CD8-positive, alpha-beta memory T cell (primary cell): ENCODE data around the gene FBXW7. TPM values are rescaled to one million over a fixed set of nuclear protein-coding genes. Genes with fewer than 3 reads are reported as not detected.
A peak's percentile ranks its signal among the peaks of the same experiment; 100 is the strongest.

Source experiments
- CTCF ChIA-PET: fragments of 350-600 bp; sonication (Branson Sonifier 250); formaldehyde crosslinking; loops from one replicate; lab custom pipeline; 2021; ENCODE audit warnings: antibody characterized with exemption; lab: Charles Lee
- POLR2A ChIA-PET: fragments of 350-600 bp; sonication (Branson Sonifier 250); formaldehyde crosslinking; loops from one replicate; lab custom pipeline; 2021; ENCODE audit warnings: antibody characterized with exemption; lab: Charles Lee
- DNase-seq, 5 donors: peaks; one replicate each; pipeline versions ENCODE4 v3.0.0 to v3.0.0-alpha.2; 2020 to 2022; ENCODE audit warnings: mixed read lengths in 1 of 5
- H3K27ac ChIP-seq: one replicate; pipeline ENCODE4 v1.7.0; 2013; ENCODE audit warnings: low read depth, mild to moderate bottlenecking, low read length, moderate library complexity
- H3K27me3 ChIP-seq: 2 replicates; pipeline ENCODE4 v1.7.0; 2013; ENCODE audit warnings: low read length, mild to moderate bottlenecking; ENCODE audit not compliant: insufficient read depth, poor library complexity, severe bottlenecking
- H3K36me3 ChIP-seq: 2 replicates; pipeline ENCODE4 v1.7.0; 2013; ENCODE audit warnings: mild to moderate bottlenecking, low read length, moderate library complexity; ENCODE audit not compliant: insufficient read depth
- H3K4me1 ChIP-seq: 2 replicates; pipeline ENCODE4 v1.7.0; 2013; ENCODE audit warnings: mild to moderate bottlenecking, low read length, moderate library complexity; ENCODE audit not compliant: insufficient read depth
- H3K4me3 ChIP-seq: 2 replicates; pipeline ENCODE4 v1.7.0; 2013; ENCODE audit warnings: mild to moderate bottlenecking, low read length
- H3K9me3 ChIP-seq: 2 replicates; pipeline ENCODE4 v1.7.0; 2013; ENCODE audit warnings: mild to moderate bottlenecking, low read length
- H3K27ac Mint-ChIP-seq, 8 donors: one replicate each; pipeline ENCODE4 v1.8.0; 2020 to 2021; ENCODE audit warnings: mixed read lengths in 8 of 8, mild to moderate bottlenecking in 6 of 8, inconsistent platforms in 3 of 8, moderate library complexity in 3 of 8
- H3K27me3 Mint-ChIP-seq, 2 donors: one replicate each; pipeline ENCODE4 v1.8.0; 2020 to 2021; ENCODE audit warnings: mixed read lengths in 2 of 2, mild to moderate bottlenecking in 1 of 2, moderate library complexity in 1 of 2
- H3K36me3 Mint-ChIP-seq, 3 donors: one replicate each; pipeline ENCODE4 v1.8.0; 2020 to 2021; ENCODE audit warnings: mixed read lengths in 3 of 3, inconsistent platforms in 1 of 3, mild to moderate bottlenecking in 1 of 3
- H3K4me1 Mint-ChIP-seq, 3 donors: one replicate each; pipeline ENCODE4 v1.8.0; 2020 to 2021; ENCODE audit warnings: mixed read lengths in 3 of 3, inconsistent platforms in 1 of 3, mild to moderate bottlenecking in 1 of 3
- H3K4me3 Mint-ChIP-seq, 7 donors: one replicate each; pipeline ENCODE4 v1.8.0; 2020 to 2021; ENCODE audit warnings: mixed read lengths in 7 of 7, mild to moderate bottlenecking in 6 of 7, moderate library complexity in 4 of 7, inconsistent platforms in 2 of 7
- H3K9me3 Mint-ChIP-seq, 5 donors: one replicate each; pipeline ENCODE4 v1.8.0; 2020 to 2022; ENCODE audit warnings: mixed read lengths in 5 of 5, mild to moderate bottlenecking in 3 of 5, moderate library complexity in 2 of 5, inconsistent platforms in 1 of 5
- polyA plus RNA-seq: library from polyadenylated mRNA; unstranded; fragments of 300-500 nt; fragmentation: Illumina TruSeq; gene quantifications from one replicate; pipeline ENCODE4 v1.2.3, GENCODE V29; 2021
- total RNA-seq, 2 experiments: library from RNA; stranded (reverse); gene quantifications; one replicate each; pipeline ENCODE4 v1.2.3, GENCODE V29; 2021

FBXW7 gene
- total and polyA plus RNA-seq, 3 experiments from 2014 or later: 42.7 to 54.3 (median 46.6) TPM

DNA sequence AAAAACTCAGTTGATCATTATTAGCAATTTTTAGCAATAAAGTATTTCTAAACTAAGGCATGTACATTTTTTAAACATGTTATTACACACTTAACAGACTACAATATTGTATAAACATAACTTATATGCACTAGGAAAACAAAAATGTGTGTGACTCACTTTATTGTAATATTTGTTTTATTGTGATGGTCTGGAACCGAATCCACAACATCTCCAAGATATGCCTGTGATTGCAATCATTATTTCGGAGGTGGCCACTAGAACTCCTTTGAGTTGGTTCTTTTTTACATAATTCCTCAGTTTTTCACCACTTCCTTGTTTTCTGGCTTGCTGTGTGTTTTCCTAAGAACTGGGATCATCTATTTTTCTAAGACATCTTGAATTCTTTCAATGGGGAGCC lies 53.7 kb downstream of the FBXW7 start:
- no peak for DNase-seq
- Histone ChIP-seq H3K4me3 (no peak overlapping the region), H3K9me3 (no peaks in the 10 kb centered on the region), H3K4me1 (peaks cover 19% of the 10 kb centered on the region), H3K36me3 (no peaks in the 10 kb centered on the region), H3K27me3 (no peaks in the 10 kb centered on the region), H3K27ac (no peak overlapping the region)
- Mint-ChIP-seq H3K9me3 (no peaks in the 10 kb centered on the region), H3K27me3 (no peaks in the 10 kb centered on the region), H3K4me1 (peaks cover 42 to 78% (median 73%) of the 10 kb centered on the region in 3 donors), H3K36me3 (peaks cover 2 to 14% (median 8%) of the 10 kb centered on the region in 3 donors), H3K4me3 (no peak overlapping the region), H3K27ac (no peak overlapping the region)
- POLR2A ChIA-PET: no interaction called here
- CTCF ChIA-PET: no interaction called here

- Mint-ChIP-seq H3K4me3 (no peak overlapping the region), H3K9me3 (no peaks in the 10 kb centered on the region), H3K4me1 (peaks cover 38 to 78% (median 73%) of the 10 kb centered on the region in 3 donors), H3K27me3 (no peaks in the 10 kb centered on the region), H3K27ac (no peak overlapping the region), H3K36me3 (peaks cover 2 to 14% (median 8%) of the 10 kb centered on the region in 3 donors)
- Histone ChIP-seq H3K27me3 (no peaks in the 10 kb centered on the region), H3K36me3 (no peaks in the 10 kb centered on the region), H3K4me1 (peaks cover 6% of the 10 kb centered on the region), H3K4me3 (no peak overlapping the region), H3K27ac (no peak overlapping the region), H3K9me3 (no peaks in the 10 kb centered on the region)
- ChIA-PET CTCF (interaction anchor here (0.6 to 1.7 kb wide), 2 partner anchors 20 to 159 kb away, joined by 3 to 6 read pairs; no protein-coding TSS in a partner anchor), POLR2A (no interaction called here)
- DNase-seq: no peak
Observed at GRCh38 chr4:152480901-152481300, 55.0 kb downstream of the FBXW7 start.

GRCh38 chr4:152480326-152480725 lies 55.6 kb downstream of the FBXW7 start:
- H3K36me3 Mint-ChIP-seq: peaks cover 2 to 14% (median 8%) of the 10 kb centered on the region in 3 donors
- peaks cover 36 to 76% (median 71%) of the 10 kb centered on the region in 3 donors for H3K4me1 Mint-ChIP-seq
- no peaks in the 10 kb centered on the region for H3K9me3 Mint-ChIP-seq
- no peak overlapping the region for H3K4me3 Mint-ChIP-seq
- no peaks in the 10 kb centered on the region for H3K27me3 Mint-ChIP-seq
- no peaks in the 10 kb centered on the region for H3K36me3 ChIP-seq
- H3K4me1 ChIP-seq: no peaks in the 10 kb centered on the region
- H3K27ac Mint-ChIP-seq: peak overlapping the region in 1 of 8 donors; percentile 6
- POLR2A ChIA-PET: no interaction called here
- H3K4me3 ChIP-seq: no peak overlapping the region
- DNase-seq: no peak
- H3K9me3 ChIP-seq: no peaks in the 10 kb centered on the region
- CTCF ChIA-PET: interaction anchor here (1.7 kb wide), 1 partner anchor 159 kb away, joined by 6 read pairs; no protein-coding TSS in a partner anchor
- H3K27ac ChIP-seq: no peak overlapping the region
- H3K27me3 ChIP-seq: no peaks in the 10 kb centered on the region

DNA sequence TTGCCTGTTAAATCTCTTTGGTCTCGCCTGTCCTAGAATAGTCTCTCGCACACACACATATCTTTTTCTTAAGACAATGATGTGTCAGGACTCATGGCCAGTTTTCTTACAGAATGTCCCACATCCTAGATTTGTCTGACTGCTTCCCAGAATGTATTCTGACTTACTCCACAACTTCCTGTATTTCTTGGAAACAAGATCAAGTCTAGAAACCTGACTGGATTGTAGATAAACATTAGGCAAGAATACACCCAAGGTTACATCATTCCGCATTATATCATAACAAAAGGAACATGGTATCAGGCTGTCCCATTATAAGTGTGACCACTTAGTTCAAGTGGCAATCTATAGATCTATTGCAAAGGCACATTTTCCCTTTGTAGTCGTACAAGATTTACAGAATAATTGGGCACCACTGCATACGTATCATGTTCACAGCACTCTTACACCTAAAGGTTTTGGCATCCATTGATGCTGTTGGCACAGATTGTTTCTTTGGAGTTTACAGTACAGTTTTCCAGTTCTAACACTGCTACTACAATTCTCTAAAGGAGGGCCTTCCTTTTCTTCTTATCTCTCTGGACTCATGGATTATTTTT lies 56.4 kb downstream of the FBXW7 start:
- ChIA-PET CTCF (no interaction called here), POLR2A (interaction anchor here (0.6 kb wide), 1 partner anchor 45 kb away, joined by 3 read pairs; no protein-coding TSS in a partner anchor)
- peaks cover 34 to 79% (median 65%) of the 10 kb centered on the region in 3 donors for H3K4me1 Mint-ChIP-seq

DNA sequence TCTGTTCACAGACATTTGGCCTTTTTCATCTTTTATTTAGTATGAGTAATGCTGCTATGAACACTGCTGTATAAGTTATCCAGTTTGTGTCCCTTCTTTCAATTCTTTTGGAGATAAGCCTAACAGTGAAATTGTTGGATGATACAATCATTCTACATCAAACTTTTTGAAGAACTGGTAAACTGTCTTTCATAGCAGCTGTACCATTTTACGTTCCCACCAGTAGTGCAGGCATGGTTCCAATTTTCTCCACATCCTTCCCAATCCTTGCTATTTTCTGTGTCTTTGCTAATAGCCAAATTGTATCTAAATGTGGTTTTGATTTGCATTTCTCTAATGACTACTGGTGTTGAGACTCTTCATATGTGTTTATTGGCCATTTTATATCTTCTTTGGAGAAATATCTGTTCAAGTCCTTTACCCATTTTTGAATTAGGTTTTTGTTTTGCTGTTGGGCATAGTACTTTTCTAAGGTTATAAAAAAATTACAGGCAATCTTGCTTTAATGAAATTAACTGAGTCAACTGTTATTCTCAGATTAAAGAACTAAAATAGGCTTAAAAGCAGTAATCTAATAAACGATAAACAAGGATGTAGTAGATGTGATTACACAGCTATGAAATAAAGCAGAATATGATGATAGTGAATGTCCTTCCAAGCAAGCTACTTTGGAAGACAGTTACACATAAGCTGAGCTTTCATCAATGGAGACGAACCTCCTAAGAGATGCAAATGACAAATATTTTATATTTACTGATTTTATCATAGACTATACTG lies 57.2 kb downstream of the FBXW7 start:
- Histone ChIP-seq H3K27ac (no peak overlapping the region), H3K36me3 (no peaks in the 10 kb centered on the region), H3K9me3 (no peaks in the 10 kb centered on the region), H3K4me1 (no peaks in the 10 kb centered on the region), H3K27me3 (no peaks in the 10 kb centered on the region), H3K4me3 (no peak overlapping the region)
- Mint-ChIP-seq H3K4me1 (peaks cover 39 to 82% (median 70%) of the 10 kb centered on the region in 3 donors), H3K27me3 (no peaks in the 10 kb centered on the region), H3K9me3 (no peaks in the 10 kb centered on the region), H3K36me3 (peaks cover 2 to 14% (median 8%) of the 10 kb centered on the region in 3 donors), H3K4me3 (no peak overlapping the region), H3K27ac (no peak overlapping the region)
- POLR2A ChIA-PET: interaction anchor here (0.6 kb wide), 1 partner anchor 46 kb away, joined by 3 read pairs; no protein-coding TSS in a partner anchor
- DNase-seq: no peak
- CTCF ChIA-PET: no interaction called here

More for the DNA sequence above, 56.4 kb downstream of the FBXW7 start:
- Histone ChIP-seq H3K27ac (no peak overlapping the region), H3K4me1 (no peaks in the 10 kb centered on the region), H3K27me3 (no peaks in the 10 kb centered on the region), H3K36me3 (no peaks in the 10 kb centered on the region), H3K9me3 (no peaks in the 10 kb centered on the region), H3K4me3 (no peak overlapping the region)
- Mint-ChIP-seq H3K27ac (peak overlapping the region in 2 of 8 donors; percentile 11 to 25), H3K36me3 (peaks cover 2 to 14% (median 8%) of the 10 kb centered on the region in 3 donors), H3K4me3 (no peak overlapping the region), H3K9me3 (no peaks in the 10 kb centered on the region), H3K27me3 (no peaks in the 10 kb centered on the region)
- DNase-seq: no peak

GRCh38 chr4:152476796-152477195 lies 59.1 kb downstream of the FBXW7 start:
- peaks cover 0 to 12% (median 12%) of the 10 kb centered on the region in 3 donors for H3K36me3 Mint-ChIP-seq
- DNase-seq: no peak
- Histone ChIP-seq H3K4me3 (no peak overlapping the region), H3K27me3 (no peaks in the 10 kb centered on the region), H3K27ac (no peak overlapping the region), H3K36me3 (no peaks in the 10 kb centered on the region), H3K9me3 (no peaks in the 10 kb centered on the region), H3K4me1 (no peaks in the 10 kb centered on the region)
- ChIA-PET CTCF (no interaction called here), POLR2A (no interaction called here)
- H3K4me1 Mint-ChIP-seq: peaks cover 39 to 78% (median 69%) of the 10 kb centered on the region in 3 donors
- H3K27me3 Mint-ChIP-seq: no peaks in the 10 kb centered on the region
- no peak overlapping the region for H3K27ac Mint-ChIP-seq
- no peaks in the 10 kb centered on the region for H3K9me3 Mint-ChIP-seq
- H3K4me3 Mint-ChIP-seq: no peak overlapping the region

- Histone ChIP-seq H3K36me3 (no peaks in the 10 kb centered on the region), H3K4me3 (no peak overlapping the region), H3K27ac (no peak overlapping the region), H3K4me1 (no peaks in the 10 kb centered on the region), H3K9me3 (no peaks in the 10 kb centered on the region), H3K27me3 (no peaks in the 10 kb centered on the region)
- ChIA-PET CTCF (no interaction called here), POLR2A (no interaction called here)
- no peaks in the 10 kb centered on the region for H3K27me3 Mint-ChIP-seq
- H3K4me3 Mint-ChIP-seq: peak overlapping the region in 1 of 7 donors; percentile 37
- no peak for DNase-seq
- H3K36me3 Mint-ChIP-seq: peaks cover 3 to 18% (median 8%) of the 10 kb centered on the region in 3 donors
- H3K4me1 Mint-ChIP-seq: peaks cover 29 to 61% (median 58%) of the 10 kb centered on the region in 3 donors
- H3K27ac Mint-ChIP-seq: peak overlapping the region in 1 of 8 donors; percentile 7
- H3K9me3 Mint-ChIP-seq: peaks cover 0 to 3% (median 2%) of the 10 kb centered on the region in 5 donors
Observed at GRCh38 chr4:152471251-152471792, 64.6 kb downstream of the FBXW7 start.
